Measurements from ENCODE around the gene PCDHB9. TPM values are rescaled to one million over a fixed set of nuclear protein-coding genes. Genes with fewer than 3 reads are reported as not detected.
"Not testable (repeated sequence)": the region's sequence is repeated elsewhere in the genome, so short reads cannot be mapped to it uniquely, and the experiment has no call there.

Gene PCDHB9
- total RNA-seq, 1 donor from 2014 or later = not detected

DNA sequence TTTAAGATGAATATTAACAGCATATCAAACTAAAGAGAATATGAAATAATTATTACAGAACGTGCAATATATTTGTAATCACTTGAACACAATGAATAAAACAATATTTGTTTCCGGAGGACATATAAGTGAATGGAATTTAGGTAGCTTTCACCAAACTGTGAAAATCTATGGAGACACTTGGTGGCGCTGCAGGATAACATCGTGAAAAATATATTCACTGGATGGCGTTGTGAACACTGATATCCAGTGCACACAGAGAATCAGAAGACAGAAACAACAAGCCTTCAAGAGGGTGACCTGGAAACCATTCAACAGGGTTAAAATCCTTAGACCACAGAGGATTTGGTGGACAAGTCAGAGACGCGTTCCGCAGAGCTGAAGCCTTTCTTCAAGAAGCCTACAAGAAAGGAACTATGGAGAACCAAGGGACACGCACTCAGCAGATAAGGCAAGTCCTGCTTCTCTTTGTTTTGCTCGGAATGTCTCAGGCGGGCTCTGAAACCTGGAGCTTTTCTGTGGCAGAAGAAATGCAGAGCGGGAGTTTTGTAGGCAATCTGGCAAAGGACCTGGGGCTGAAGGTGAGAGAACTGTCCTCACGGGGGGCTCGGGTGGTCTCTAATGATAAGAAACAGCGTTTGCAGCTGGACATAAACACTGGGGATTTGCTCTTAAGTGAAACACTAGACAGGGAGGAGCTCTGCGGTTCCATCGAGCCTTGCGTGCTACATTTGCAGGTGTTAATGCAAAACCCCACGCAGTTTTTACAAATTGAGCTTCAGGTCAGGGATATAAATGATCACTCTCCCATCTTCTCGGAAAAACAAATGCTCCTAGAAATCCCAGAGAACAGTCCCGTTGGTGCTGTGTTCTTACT, 12.6 kb downstream of the PCDHB9 start, which contains the start of gene PCDHB11:
Gene PCDHB11 (plus strand): TSS at position 269 of the 877 bp plus-strand sequence. CDS start 148 bp downstream, at position 417.
- Mint-ChIP-seq H3K36me3 (ENCODE audit: low read depth) (peaks cover 2% of the 10 kb centered on the region), H3K9me3 (peaks cover 52% of the 10 kb centered on the region), H3K27ac (no peak within 1 kb of the TSS), H3K4me3 (no peak within 1 kb of the TSS), H3K27me3 (ENCODE audit: insufficient read depth) (no peaks in the 10 kb centered on the region), H3K4me1 (ENCODE audit: low read depth) (no peaks in the 10 kb centered on the region)
- no peak for DNase-seq (ENCODE audit: low spot score)
- intact Hi-C loops (cut with micrococcal nuclease) = loop anchor here (10.0 kb wide), 1 partner anchor 355 kb away; no protein-coding TSS in a partner anchor

DNA sequence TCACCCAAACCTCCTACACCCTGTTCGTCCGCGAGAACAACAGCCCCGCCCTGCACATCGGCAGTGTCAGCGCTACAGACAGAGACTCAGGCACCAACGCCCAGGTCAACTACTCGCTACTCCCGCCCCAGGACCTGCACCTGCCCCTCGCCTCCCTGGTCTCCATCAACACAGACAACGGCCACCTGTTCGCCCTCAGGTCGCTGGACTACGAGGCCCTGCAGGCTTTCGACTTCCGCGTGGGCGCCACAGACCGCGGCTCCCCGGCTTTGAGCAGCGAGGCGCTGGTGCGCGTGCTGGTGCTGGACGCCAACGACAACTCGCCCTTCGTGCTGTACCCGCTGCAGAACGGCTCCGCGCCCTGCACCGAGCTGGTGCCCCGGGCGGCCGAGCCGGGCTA, 14.2 kb downstream of the PCDHB9 start:
- H3K9me3 Mint-ChIP-seq = peaks cover 48% of the 10 kb centered on the region
- DNase-seq (ENCODE audit: low spot score); H3K4me1 Mint-ChIP-seq (ENCODE audit: low read depth); H3K27me3 Mint-ChIP-seq (ENCODE audit: insufficient read depth); H3K27ac Mint-ChIP-seq; H3K36me3 Mint-ChIP-seq (ENCODE audit: low read depth); intact Hi-C loops (cut with micrococcal nuclease); H3K4me3 Mint-ChIP-seq: not testable (repeated sequence)

DNA sequence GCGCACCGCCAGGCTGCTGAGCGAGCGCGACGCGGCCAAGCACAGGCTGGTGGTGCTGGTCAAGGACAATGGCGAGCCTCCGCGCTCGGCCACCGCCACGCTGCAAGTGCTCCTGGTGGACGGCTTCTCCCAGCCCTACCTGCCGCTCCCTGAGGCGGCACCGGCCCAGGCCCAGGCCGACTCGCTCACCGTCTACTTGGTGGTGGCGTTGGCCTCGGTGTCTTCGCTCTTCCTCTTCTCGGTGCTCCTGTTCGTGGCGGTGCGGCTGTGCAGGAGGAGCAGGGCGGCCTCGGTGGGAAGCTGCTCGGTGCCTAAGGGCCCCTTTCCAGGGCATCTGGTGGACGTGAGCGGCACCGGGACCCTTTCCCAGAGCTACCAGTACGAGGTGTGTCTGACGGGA, 14.7 kb downstream of the PCDHB9 start:
- H3K9me3 Mint-ChIP-seq = peaks cover 42% of the 10 kb centered on the region
- DNase-seq (ENCODE audit: low spot score); H3K27me3 Mint-ChIP-seq (ENCODE audit: insufficient read depth); intact Hi-C loops (cut with micrococcal nuclease); H3K4me1 Mint-ChIP-seq (ENCODE audit: low read depth); H3K27ac Mint-ChIP-seq; H3K4me3 Mint-ChIP-seq; H3K36me3 Mint-ChIP-seq (ENCODE audit: low read depth): not testable (repeated sequence)

DNA sequence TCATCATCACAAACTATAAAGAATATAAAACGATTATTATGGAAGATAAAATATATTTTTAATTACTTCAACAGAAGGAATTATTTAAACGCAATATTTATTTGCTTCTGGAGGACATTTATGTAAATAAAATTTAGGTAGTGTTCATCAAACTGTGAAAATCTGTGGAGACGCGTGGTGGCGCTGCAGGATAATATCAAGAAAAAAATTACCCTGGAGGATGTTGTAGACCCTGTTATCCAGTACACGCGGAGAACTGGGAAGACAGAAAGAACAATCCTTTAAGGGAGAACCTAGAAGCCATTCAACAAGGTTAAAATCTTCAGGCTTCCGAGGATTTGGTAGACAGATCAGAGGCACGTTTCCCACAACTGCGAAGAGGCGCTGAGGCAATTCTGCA, 21.5 kb downstream of the PCDHB9 start, which contains the start of gene PCDHB12:
Gene PCDHB12 (plus strand): TSS at position 242 of the 400 bp plus-strand sequence. CDS start 189 bp downstream, outside the sequence.
- H3K27me3 Mint-ChIP-seq (ENCODE audit: insufficient read depth) = no peaks in the 10 kb centered on the region
- intact Hi-C loops (cut with micrococcal nuclease) = no loop called here
- no peak within 1 kb of the TSS for H3K27ac Mint-ChIP-seq
- H3K9me3 Mint-ChIP-seq = peaks cover 15% of the 10 kb centered on the region
- H3K36me3 Mint-ChIP-seq (ENCODE audit: low read depth) = no peaks in the 10 kb centered on the region
- no peak for DNase-seq (ENCODE audit: low spot score)
- H3K4me1 Mint-ChIP-seq (ENCODE audit: low read depth) = no peaks in the 10 kb centered on the region
- H3K4me3 Mint-ChIP-seq = no peak within 1 kb of the TSS

DNA sequence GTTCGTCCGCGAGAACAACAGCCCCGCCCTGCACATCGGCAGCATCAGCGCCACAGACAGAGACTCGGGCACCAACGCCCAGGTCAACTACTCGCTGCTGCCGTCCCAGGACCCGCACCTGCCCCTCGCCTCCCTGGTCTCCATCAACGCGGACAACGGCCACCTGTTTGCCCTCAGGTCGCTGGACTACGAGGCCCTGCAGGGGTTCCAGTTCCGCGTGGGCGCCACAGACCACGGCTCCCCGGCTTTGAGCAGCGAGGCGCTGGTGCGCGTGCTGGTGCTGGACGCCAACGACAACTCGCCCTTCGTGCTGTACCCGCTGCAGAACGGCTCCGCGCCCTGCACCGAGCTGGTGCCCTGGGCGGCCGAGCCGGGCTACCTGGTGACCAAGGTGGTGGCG, 23.3 kb downstream of the PCDHB9 start:
- H3K4me3 Mint-ChIP-seq; H3K36me3 Mint-ChIP-seq (ENCODE audit: low read depth); H3K27me3 Mint-ChIP-seq (ENCODE audit: insufficient read depth); DNase-seq (ENCODE audit: low spot score); H3K27ac Mint-ChIP-seq; H3K4me1 Mint-ChIP-seq (ENCODE audit: low read depth); intact Hi-C loops (cut with micrococcal nuclease): not testable (repeated sequence)
- peaks cover 24% of the 10 kb centered on the region for H3K9me3 Mint-ChIP-seq

DNA sequence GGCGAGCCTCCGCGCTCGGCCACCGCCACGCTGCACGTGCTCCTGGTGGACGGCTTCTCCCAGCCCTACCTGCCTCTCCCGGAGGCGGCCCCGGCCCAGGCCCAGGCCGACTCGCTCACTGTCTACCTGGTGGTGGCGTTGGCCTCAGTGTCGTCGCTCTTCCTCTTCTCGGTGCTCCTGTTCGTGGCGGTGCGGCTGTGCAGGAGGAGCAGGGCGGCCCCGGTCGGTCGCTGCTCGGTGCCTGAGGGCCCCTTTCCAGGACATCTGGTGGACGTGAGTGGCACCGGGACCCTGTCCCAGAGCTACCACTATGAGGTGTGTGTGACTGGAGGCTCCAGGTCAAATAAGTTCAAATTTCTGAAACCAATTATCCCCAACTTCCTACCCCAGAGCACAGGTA, 23.9 kb downstream of the PCDHB9 start:
- H3K9me3 Mint-ChIP-seq = peaks cover 24% of the 10 kb centered on the region
- intact Hi-C loops (cut with micrococcal nuclease); DNase-seq (ENCODE audit: low spot score); H3K27ac Mint-ChIP-seq; H3K27me3 Mint-ChIP-seq (ENCODE audit: insufficient read depth); H3K4me3 Mint-ChIP-seq; H3K4me1 Mint-ChIP-seq (ENCODE audit: low read depth); H3K36me3 Mint-ChIP-seq (ENCODE audit: low read depth): not testable (repeated sequence)

DNA sequence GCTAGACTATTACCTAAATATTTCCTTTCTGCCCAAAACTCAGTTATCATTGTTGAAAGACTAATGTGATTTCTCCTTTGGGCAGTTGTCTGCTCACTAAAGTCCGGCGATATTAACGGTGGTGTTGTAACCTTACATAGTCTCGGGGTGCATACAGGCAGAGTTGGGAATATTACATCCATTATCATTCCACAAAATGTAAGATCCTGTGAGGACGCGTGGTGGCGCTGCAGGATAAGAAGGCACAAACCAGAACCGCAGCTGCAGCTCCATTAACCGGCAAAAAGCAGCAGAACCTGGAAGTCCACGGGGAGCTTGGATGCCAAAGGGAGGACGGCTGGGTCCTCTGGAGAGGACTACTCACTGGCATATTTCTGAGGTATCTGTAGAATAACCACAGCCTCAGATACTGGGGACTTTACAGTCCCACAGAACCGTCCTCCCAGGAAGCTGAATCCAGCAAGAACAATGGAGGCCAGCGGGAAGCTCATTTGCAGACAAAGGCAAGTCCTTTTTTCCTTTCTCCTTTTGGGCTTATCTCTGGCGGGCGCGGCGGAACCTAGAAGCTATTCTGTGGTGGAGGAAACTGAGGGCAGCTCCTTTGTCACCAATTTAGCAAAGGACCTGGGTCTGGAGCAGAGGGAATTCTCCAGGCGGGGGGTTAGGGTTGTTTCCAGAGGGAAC, 26.8 kb downstream of the PCDHB9 start, which contains the start of gene PCDHB13:
Gene PCDHB13 (plus strand): TSS at position 264 of the 684 bp plus-strand sequence. CDS start 205 bp downstream, at position 469.
- intact Hi-C loops (cut with micrococcal nuclease) = loop anchor here (2.0 kb wide), 1 partner anchor 35 kb away; no protein-coding TSS in a partner anchor

DNA sequence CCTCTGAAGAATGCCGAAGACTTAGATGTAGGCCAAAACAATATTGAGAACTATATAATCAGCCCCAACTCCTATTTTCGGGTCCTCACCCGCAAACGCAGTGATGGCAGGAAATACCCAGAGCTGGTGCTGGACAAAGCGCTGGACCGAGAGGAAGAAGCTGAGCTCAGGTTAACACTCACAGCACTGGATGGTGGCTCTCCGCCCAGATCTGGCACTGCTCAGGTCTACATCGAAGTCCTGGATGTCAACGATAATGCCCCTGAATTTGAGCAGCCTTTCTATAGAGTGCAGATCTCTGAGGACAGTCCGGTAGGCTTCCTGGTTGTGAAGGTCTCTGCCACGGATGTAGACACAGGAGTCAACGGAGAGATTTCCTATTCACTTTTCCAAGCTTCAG, 27.6 kb downstream of the PCDHB9 start:
- peaks cover 35% of the 10 kb centered on the region for H3K9me3 Mint-ChIP-seq
- H3K27me3 Mint-ChIP-seq (ENCODE audit: insufficient read depth); H3K27ac Mint-ChIP-seq; H3K36me3 Mint-ChIP-seq (ENCODE audit: low read depth); DNase-seq (ENCODE audit: low spot score); H3K4me1 Mint-ChIP-seq (ENCODE audit: low read depth); H3K4me3 Mint-ChIP-seq: not testable (repeated sequence)
- intact Hi-C loops (cut with micrococcal nuclease) = loop anchor here (2.0 kb wide), 1 partner anchor 36 kb away; no protein-coding TSS in a partner anchor

More for the DNA sequence above, 26.8 kb downstream of the PCDHB9 start, which contains the start of gene PCDHB13:
- H3K27ac Mint-ChIP-seq; H3K4me3 Mint-ChIP-seq; H3K4me1 Mint-ChIP-seq (ENCODE audit: low read depth); H3K36me3 Mint-ChIP-seq (ENCODE audit: low read depth); DNase-seq (ENCODE audit: low spot score); H3K27me3 Mint-ChIP-seq (ENCODE audit: insufficient read depth): not testable (repeated sequence)
- peaks cover 37% of the 10 kb centered on the region for H3K9me3 Mint-ChIP-seq

DNA sequence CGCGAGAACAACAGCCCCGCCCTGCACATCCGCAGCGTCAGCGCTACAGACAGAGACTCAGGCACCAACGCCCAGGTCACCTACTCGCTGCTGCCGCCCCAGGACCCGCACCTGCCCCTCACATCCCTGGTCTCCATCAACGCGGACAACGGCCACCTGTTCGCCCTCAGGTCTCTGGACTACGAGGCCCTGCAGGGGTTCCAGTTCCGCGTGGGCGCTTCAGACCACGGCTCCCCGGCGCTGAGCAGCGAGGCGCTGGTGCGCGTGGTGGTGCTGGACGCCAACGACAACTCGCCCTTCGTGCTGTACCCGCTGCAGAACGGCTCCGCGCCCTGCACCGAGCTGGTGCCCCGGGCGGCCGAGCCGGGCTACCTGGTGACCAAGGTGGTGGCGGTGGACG, 28.5 kb downstream of the PCDHB9 start:
- H3K4me3 Mint-ChIP-seq; H3K27ac Mint-ChIP-seq; H3K36me3 Mint-ChIP-seq (ENCODE audit: low read depth); H3K27me3 Mint-ChIP-seq (ENCODE audit: insufficient read depth); DNase-seq (ENCODE audit: low spot score); H3K4me1 Mint-ChIP-seq (ENCODE audit: low read depth): not testable (repeated sequence)
- peaks cover 34% of the 10 kb centered on the region for H3K9me3 Mint-ChIP-seq
- intact Hi-C loops (cut with micrococcal nuclease) = loop anchor here (2.0 kb wide), 1 partner anchor 37 kb away; no protein-coding TSS in a partner anchor

DNA sequence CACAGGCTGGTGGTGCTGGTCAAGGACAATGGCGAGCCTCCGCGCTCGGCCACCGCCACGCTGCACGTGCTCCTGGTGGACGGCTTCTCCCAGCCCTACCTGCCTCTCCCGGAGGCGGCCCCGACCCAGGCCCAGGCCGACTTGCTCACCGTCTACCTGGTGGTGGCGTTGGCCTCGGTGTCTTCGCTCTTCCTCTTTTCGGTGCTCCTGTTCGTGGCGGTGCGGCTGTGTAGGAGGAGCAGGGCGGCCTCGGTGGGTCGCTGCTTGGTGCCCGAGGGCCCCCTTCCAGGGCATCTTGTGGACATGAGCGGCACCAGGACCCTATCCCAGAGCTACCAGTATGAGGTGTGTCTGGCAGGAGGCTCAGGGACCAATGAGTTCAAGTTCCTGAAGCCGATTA, 29.1 kb downstream of the PCDHB9 start:
- H3K27ac Mint-ChIP-seq; H3K27me3 Mint-ChIP-seq (ENCODE audit: insufficient read depth); H3K4me1 Mint-ChIP-seq (ENCODE audit: low read depth); H3K4me3 Mint-ChIP-seq; intact Hi-C loops (cut with micrococcal nuclease); H3K36me3 Mint-ChIP-seq (ENCODE audit: low read depth); DNase-seq (ENCODE audit: low spot score): not testable (repeated sequence)
- H3K9me3 Mint-ChIP-seq = peaks cover 31% of the 10 kb centered on the region

DNA sequence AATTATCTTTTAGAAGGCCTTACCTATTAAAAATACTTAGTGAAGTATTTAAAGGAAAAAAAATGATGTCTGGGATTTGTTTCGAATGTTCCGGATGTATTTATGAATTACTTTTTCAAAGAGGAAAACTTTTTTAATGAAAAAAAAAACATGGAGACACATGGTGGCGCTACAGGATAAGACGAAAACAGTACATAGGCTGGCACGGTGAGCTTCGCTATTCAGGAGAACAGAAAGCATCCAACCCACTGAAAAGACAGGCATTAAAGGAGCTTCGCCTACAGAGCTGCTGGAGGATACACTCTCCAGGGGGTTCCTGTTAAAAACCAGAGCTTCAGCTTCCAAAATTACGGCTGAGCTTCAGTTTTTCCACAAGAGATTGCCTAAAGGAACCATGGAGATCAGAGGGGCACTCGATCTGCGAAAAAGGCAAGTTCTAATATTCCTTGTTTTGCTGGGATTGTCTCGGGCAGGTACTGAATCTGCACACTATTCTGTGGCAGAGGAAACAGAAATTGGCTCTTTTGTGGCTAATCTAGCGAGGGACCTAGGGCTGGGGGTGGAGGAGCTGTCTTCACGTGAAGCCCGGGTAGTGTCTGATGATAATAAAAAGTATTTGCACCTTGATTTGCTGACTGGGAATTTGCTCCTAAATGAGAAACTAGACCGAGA, 36.3 kb downstream of the PCDHB9 start, which contains the start of gene PCDHB14:
Gene PCDHB14 (plus strand): TSS at position 232 of the 672 bp plus-strand sequence. CDS start 163 bp downstream, at position 395.
- Mint-ChIP-seq H3K9me3 (peaks cover 17% of the 10 kb centered on the region), H3K4me3 (no peak within 1 kb of the TSS), H3K4me1 (ENCODE audit: low read depth) (no peaks in the 10 kb centered on the region), H3K36me3 (ENCODE audit: low read depth) (no peaks in the 10 kb centered on the region), H3K27ac (no peak within 1 kb of the TSS), H3K27me3 (ENCODE audit: insufficient read depth) (no peaks in the 10 kb centered on the region)
- intact Hi-C loops (cut with micrococcal nuclease) = no loop called here
- DNase-seq (ENCODE audit: low spot score) = no peak

DNA sequence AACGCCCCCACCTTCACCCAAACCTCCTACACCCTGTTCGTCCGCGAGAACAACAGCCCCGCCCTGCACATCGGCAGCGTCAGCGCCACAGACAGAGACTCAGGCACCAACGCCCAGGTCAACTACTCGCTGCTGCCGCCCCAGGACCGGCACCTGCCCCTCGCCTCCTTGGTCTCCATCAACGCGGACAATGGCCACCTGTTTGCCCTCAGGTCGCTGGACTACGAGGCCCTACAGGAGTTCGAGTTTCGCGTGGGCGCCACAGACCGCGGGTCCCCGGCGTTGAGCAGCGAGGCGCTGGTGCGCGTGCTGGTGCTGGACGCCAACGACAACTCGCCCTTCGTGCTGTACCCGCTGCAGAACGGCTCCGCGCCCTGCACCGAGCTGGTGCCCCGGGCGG, 37.9 kb downstream of the PCDHB9 start:
- H3K4me3 Mint-ChIP-seq = not testable (repeated sequence)

More for the DNA sequence above, 37.9 kb downstream of the PCDHB9 start:
- intact Hi-C loops (cut with micrococcal nuclease); H3K27me3 Mint-ChIP-seq (ENCODE audit: insufficient read depth); H3K27ac Mint-ChIP-seq; H3K36me3 Mint-ChIP-seq (ENCODE audit: low read depth); H3K4me1 Mint-ChIP-seq (ENCODE audit: low read depth); DNase-seq (ENCODE audit: low spot score): not testable (repeated sequence)
- H3K9me3 Mint-ChIP-seq = peaks cover 14% of the 10 kb centered on the region

Measured in activated T-helper 1 cell treated with anti-CD3 and anti-CD28 coated beads, Interleukin-12 subunit alpha, Interleukin-12 subunit beta, Interleukin-2, Interleukin-4 antibody, amounts not matched to agents 30 ng/mL and 10 ng/mL and 1 ng/mL, durations not matched to agents 14 hours and 24 hours and 36 hours (primary cell).